Epithelial cell of prostate (primary cell): ENCODE data around the gene PKIB.

Experiments
- DNase-seq: peaks from one replicate; pipeline ENCODE4 v3.0.0-alpha.2; 2011; ENCODE audit warnings: low read depth, low spot score
- H3K27ac ChIP-seq: fragments of 450-650 bp; 2 replicates; pipeline ENCODE4 v1.5.1; 2017; ENCODE audit warnings: mild to moderate bottlenecking

PKIB gene

DNA sequence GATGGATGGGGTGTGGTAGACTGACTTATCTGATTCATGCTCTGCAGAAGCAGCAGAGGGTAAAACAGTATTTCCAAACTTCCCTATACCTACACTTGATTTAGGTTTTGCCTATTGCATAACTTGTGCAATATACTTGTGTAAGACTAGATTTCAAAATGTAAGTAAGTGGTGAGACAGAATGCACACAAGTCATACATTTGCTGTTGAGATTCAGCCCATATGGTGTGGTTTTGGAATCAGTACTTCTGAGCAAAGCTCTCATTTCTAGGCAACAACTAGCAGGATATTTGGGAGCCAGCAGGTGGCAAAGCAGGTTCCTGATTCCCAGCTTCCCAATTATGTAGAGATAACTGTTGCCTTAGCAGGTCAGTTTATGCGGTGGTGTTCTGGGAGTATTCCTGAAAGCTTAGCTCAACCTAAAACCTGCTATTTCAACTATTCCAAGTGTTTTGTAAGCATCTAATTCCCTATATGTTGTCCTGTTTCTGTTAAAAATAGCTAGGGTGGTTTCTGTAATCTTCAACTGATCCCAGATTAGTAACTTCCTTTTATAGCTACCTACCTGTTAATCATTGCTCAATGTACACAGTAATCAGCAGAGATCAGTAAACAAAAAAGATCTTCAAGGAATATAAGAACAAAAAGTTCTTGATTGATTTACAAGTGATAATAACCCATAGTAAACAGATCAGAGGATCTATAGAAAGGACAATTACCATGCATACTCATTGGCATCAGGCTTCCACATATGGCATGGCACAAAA lies 160.8 kb downstream of the PKIB start:
- peak overlapping the region; percentile 22 for H3K27ac ChIP-seq

DNA sequence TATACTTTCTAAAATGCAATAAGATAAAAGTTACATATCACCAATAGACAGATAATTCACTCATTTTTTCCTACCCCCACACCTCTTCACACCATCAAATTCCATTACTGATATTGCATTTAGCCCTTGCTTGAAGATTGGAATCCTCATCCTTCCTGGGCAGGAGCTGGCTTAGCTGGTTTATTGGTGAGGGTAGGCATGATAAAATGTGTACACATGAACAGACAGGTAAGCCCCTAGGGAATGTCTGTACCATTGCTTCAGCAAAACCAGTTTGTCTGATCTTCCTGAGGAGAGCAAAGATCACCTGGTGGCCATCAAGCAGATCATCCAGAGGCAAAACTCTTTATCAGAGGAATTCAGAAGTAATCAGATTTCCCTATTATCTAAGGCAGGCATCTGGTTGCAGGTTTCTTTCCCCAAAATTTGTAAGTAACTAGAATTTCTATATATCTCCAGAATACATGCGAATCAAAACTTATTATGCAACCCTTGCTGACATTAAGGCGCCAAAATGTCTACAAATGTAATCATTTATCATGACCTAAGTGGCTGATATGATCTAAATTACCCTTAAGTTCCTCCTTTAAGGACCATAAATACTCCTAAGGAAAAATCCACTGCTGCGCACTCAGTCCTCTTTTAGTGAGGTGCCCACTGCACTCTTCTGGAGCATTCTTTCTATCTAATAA lies 162.7 kb downstream of the PKIB start:
- peak; percentile 51 for DNase-seq
- H3K27ac ChIP-seq, result no peak overlapping the region

More for the DNA sequence above, 160.8 kb downstream of the PKIB start:
- DNase-seq, result no peak
